SK-N-SH treated with all-trans-retinoic acid at 6 μM for 48 hours (cell line): ENCODE data around the gene SCFD2.

Source experiments
- CSRNP3 ChIP-seq: fragments of 250-450 bp; sonication (Bioruptor Pico); IDR thresholded peaks from 2 replicates; pipeline ENCODE4 v1.5.1; 2021; ENCODE audit warnings: mild to moderate bottlenecking, moderate library complexity
- RARB ChIP-seq: fragments of 250-450 bp; sonication (Bioruptor Pico); IDR thresholded peaks from 2 replicates; pipeline ENCODE4 v1.8.0; 2021; ENCODE audit warnings: mild to moderate bottlenecking, moderate library complexity
- TF ChIP-seq, protein P1 (sequence below): fragments of 250-450 bp; sonication (Bioruptor Pico); IDR thresholded peaks from 2 replicates; pipeline ENCODE4 v1.8.0; 2020; ENCODE audit warnings: mild to moderate bottlenecking, moderate library complexity, borderline replicate concordance

DNA sequence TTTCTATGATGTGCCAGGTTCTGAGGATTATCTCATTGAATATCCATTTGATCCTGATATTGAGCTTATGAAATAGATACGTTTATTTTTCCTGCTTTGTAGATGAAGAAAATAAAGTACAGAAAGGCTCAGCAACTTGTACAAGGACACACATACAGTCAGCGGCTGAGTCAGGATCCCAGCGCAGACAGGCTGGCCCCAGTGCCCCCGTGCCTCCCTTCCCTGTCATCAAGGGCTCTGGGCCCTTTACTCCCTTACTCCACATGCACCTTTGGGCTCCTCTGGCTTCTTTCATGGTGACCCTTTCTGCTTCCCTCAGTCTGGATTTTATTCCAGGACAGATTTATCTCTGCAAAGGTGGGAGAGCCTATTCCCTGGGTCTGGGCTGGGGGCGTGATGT is 490.9 kb downstream of the SCFD2 start:
- TF ChIP-seq CSRNP3 (CRISPR knock-in tag) (no peak), RARB (no peak)
- TF ChIP-seq, protein P1, sequence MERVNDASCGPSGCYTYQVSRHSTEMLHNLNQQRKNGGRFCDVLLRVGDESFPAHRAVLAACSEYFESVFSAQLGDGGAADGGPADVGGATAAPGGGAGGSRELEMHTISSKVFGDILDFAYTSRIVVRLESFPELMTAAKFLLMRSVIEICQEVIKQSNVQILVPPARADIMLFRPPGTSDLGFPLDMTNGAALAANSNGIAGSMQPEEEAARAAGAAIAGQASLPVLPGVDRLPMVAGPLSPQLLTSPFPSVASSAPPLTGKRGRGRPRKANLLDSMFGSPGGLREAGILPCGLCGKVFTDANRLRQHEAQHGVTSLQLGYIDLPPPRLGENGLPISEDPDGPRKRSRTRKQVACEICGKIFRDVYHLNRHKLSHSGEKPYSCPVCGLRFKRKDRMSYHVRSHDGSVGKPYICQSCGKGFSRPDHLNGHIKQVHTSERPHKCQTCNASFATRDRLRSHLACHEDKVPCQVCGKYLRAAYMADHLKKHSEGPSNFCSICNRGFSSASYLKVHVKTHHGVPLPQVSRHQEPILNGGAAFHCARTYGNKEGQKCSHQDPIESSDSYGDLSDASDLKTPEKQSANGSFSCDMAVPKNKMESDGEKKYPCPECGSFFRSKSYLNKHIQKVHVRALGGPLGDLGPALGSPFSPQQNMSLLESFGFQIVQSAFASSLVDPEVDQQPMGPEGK (CRISPR knock-in tag), result no peak
